Right renal cortex interstitium (tissue), 3 donors: Measurements from ENCODE around the gene ADH5. TPM values are rescaled to one million over a fixed set of nuclear protein-coding genes. Genes with fewer than 3 reads are reported as not detected.
"Not testable (repeated sequence)": the region's sequence is repeated elsewhere in the genome, so short reads cannot be mapped to it uniquely, and the experiment has no call there.

ENCODE experiments used
- DNase-seq, 3 donors: peaks; one replicate each; pipeline ENCODE4 v3.0.0-alpha.2; 2013; ENCODE audit warnings: low read depth in 3 of 3, low spot score in 2 of 3
- polyA plus RNA-seq, 3 donors: library from polyadenylated mRNA; unstranded; fragments of 120-200 nt; gene quantifications; one replicate each; pipeline ENCODE4 v1.2.1, GENCODE V29; 2013; ENCODE audit not compliant: insufficient read length in 3 of 3

The ADH5 gene
- polyA plus RNA-seq, 3 donors, result 299 to 312 (median 310) TPM

DNA sequence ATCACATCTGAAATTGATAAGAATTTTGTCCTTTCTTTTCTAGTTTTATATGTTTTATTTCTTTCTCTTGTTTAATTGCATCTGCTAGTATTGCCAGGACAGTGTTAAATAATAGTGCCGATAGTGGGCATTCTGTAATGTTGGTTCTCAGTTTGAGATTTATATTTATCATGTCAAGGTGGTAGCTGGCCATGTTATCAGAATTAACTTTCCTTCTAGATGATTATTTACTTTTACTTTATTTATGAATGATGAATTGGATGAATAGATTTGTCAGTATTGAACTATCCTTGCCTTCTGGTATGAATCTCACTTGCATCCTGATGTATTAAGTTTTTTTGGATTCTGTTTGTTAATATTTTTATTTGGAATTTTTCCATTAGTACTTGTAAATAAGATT is 50.4 kb downstream of the ADH5 start:
- no peak for DNase-seq

DNA sequence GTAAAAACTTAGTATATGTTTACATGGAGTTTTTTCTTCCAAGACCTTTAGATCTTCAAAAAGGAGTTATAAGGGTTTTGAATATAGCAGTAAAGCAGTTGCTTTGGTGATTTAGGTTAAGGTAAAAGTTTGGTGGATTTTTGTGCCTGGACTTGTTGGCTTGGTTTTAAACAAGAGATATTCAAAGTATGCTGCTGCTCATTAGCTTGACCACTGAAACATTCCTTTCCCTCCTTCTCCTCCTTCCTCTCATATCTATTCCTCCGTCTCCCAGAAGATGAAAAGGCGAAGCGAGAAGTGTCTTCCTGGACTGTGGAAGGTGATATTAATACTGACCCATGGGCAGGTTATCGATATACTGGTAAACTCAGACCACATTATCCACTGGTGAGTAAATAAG is 54.6 kb downstream of the ADH5 start:
- no peak for DNase-seq

DNA sequence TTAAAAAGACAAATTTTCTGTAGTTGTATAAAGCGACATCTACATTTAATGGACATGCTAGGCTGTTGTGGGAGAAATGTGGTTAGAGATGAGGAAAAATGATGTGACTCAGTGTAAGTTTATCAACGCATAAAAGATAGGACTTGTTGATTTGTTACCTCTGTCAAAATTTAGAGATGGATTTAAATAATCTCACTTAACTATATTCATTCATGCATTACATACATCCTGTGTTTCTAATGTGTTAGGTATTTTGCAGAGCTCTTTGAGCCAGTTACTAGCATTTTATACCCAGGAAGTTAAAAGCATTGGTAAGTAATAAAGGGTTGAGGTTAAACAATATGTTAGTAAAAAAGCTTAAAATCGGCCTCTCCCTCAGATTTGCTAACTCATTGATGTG is 58.7 kb downstream of the ADH5 start:
- no peak for DNase-seq

DNA sequence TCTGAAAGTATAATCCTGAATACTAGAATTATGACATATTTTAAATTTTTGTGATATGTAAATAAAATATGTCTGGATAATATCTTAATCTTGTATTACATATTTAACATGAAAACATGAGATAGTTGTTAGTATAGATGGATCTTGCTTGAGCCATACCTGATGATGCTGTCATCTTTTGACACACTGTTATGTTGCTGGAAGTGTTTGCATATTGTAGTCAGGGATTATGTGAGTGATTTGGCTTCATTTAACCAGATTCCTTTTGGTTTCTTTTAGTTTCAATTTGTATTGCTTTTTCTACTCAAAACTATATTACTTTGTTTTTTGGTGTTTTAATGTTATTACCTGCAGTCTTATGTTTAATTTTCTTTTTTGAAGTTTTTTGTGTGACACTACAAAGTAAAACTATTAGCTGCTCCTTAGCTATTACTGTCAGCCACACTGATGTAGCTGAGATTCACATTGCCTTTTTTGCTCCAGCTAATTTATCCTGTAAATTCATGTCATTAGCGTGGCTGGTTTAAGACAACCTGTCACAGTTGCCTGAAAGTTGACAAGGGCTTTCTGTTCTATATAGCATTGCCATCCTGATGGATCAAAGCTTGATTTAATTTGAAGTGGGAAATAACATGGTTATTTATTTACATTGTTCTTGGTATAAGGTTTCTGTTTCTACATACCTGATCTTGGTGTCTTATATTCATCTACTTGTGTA is 59.4 kb downstream of the ADH5 start:
- DNase-seq, result no peak

DNA sequence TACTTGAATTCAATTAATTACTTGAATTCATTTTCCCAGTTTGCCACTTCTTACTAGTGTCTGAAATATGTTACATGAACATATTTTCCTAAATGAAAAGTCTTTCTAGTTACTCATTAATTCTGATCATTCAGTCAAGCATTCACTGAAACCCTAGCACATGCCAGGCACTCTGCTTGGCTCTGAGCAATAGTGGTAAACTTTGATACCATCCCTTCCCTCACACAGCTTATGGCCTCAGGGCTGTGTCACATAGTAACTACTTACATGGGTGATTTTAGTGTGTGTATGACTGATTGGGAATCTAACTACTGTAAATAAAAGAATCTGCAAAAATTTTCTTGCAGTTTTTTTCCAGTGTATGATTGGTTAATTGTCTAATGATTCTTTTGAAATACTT is 60.4 kb downstream of the ADH5 start:
- no peak for DNase-seq

DNA sequence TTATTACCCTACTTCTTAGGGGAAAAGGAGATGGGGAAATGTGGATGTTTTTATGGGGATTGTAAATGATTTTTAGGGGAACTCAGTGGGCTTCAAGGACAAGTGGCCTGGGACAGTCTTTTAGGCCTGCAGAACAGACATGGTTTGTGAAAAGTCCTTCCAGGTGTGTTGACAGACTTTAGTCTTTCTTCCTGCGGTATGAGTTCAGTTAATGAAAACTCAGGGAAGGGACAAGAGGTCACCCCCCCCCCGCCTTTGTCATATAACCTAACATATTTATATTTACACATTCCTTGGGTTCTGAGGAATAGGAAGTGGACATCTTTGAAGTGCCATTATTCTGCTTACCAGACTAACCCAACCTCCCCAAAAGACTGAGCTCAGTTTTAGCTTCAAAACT is 61.3 kb downstream of the ADH5 start:
- no peak for DNase-seq

DNA sequence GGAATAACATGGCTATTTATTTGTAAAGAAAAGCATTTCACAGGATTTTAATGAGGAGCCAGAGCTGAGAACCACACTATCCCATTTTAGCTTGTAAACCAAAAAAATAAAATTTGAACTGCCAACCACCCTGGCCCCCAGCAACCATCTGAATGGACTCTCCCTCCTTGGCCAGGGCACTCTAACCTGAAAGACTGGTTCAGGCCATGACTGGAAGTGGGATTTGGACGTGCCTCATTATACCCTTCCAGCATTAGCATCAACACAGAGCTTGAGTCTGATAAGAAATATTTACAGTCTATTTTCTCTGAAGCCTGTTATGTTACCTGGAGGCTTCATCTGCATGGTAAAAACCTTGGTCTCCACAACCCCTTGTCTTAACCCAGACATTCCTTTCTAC is 63.1 kb downstream of the ADH5 start:
- no peak for DNase-seq

DNA sequence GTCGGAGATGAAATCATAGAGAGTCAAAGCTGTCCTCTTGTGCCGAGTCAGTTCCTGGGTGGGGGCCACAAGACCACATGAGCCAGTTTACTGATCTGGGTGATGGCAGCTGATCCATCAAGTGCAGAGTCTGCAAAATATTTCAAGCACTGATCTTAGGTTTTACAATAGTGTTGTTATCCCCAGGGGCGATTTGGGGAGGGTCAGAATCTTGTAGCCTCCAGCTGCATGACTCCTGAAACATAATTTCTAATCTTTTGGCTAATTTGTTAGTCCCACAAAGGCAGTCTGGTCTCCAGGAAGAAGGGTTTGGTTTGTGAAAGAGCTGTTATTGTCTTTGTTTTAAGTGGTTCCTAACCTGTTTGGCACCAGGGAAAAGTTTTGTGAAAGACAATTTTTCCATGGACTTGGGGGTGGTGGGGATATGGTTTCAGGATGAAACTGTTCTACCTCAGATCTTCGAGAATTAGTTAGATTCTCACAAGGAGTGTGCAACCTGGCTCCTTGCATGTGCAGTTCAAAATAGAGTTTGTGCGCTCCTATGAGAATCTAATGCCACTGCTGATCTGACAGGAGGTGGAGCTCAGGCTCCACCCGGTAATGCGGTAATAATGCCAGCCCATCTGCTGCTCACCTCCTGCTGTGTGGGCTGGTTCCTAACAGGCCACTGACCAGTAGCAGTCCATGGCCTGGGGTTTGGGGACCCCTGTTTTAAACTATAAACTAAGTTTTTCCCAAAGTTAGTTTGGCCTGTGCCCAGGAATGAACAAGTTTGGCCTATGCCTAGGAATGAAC is 63.9 kb downstream of the ADH5 start:
- no peak for DNase-seq

DNA sequence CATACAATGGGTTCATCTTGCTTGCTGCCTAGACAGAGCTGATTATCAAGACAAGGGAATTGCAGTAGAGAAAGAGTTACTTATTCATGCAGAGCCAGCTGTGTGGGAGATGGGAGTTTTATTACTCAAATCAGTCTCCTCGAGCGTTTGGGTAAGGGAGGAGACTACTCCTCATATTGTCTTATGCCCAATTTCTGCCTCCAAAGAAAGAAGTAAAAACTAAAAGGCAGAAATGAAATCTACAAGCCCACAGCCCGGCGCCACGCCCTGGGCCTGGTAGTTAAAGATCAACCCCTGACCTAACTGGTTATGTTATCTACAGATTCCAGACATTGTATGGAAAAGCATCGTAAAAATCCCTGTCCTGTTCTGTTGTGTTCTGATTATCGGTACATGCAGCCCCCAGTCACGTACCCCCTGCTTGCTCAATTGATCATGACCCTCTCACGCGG is 64.8 kb downstream of the ADH5 start:
- DNase-seq, result not testable (repeated sequence)

DNA sequence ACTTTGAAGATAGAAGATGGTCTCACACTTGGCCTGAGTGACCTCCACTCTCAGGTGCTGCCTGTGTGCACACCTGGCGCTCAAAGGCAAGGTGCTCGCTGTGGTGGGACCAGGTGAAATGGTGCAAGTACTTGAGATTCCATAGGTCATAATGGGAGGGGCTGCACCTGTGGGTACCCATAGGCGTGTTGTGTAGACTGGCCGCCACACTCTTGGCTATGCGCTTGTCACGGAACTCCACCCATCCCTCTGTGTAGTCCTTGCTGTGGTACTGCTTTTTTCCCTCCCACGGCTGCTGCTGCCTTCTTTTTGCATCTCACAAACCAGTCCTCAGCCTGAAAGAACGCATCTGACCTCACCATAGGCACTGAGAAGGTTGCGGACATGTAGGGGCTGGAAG is 66.0 kb downstream of the ADH5 start:
- DNase-seq, result no peak

DNA sequence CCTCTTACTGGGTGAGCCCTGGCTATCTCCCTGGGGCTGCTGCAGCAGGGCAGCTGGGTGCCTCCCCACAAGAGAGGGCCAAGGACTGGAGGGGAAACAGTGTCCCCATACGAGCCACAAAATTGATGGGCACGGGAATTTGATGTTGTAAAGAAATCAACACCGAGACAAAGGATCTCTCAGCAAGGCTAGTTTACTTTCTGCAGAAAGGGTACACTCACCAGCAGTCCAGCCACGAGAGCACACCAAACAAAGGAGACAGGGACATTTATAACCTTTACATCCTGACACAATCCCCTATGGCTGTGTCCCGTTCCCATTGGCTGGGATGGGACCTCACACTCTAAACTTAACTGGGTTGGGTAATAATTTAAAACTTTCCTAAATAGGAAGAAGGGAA is 67.2 kb downstream of the ADH5 start:
- no peak for DNase-seq

Other genes with a start within 250 kb of the ADH5 start
- gene EIF4E, start 159.7 kb downstream of the ADH5 start, polyA plus RNA-seq, result 100 to 1,000 TPM; 136 to 156 (median 150) TPM
- gene METAP1, start 93.1 kb downstream of the ADH5 start, polyA plus RNA-seq, result 10 to 100 TPM; 68.3 to 73.8 (median 73.6) TPM
- under 1 TPM; 0.42 to 0.93 (median 0.51) TPM for gene ADH4, start 55.5 kb upstream of the ADH5 start, polyA plus RNA-seq
- gene ADH6, start 130.5 kb upstream of the ADH5 start, polyA plus RNA-seq, result 10 to 100 TPM; 22.5 to 43.7 (median 28.1) TPM
- gene ADH1A, start 202.2 kb upstream of the ADH5 start, polyA plus RNA-seq, result under 1 TPM; 0.47 to 0.64 (median 0.52) TPM
- gene ADH1B, start 232.6 kb upstream of the ADH5 start, polyA plus RNA-seq, result 10 to 100 TPM; 23.1 to 27.3 (median 27.2) TPM